ENCODE measurements around the gene WHAMM. TPM values are rescaled to one million over a fixed set of nuclear protein-coding genes. Genes with fewer than 3 reads are reported as not detected.
"Not testable (repeated sequence)": the region's sequence is repeated elsewhere in the genome, so short reads cannot be mapped to it uniquely, and the experiment has no call there.

Gene WHAMM
- total RNA-seq: 1 to 10 TPM; 5.2 to 6.7 TPM

DNA sequence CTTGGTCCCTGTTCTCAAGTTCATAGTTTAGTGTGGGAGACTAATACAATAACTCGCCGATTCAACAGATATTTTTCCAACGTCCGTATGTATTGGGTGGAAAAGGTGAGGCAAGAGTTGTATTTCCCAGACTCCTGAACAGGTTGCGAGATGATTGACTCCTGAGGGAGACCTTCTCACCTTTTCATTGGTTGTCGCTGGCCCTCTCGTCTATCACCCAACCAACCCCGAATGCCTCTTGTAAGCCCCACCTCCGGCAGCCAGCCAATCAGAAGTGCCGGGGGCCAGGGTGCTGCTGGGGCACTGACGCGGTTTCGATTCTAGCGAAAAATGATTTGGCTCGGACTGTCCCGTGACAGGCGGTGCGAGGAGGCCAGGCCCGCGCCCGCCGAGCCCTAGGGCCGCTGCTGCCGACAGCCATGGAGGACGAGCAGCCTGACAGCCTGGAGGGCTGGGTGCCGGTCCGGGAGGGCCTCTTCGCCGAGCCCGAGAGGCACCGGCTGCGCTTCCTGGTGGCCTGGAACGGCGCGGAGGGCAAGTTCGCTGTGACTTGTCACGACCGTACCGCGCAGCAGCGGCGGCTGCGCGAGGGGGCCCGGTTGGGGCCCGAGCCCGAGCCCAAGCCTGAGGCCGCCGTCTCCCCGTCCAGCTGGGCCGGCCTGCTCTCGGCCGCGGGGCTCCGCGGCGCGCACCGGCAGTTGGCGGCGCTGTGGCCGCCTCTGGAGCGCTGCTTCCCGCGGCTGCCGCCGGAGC is at the start of gene WHAMM:
Gene WHAMM, plus strand, starts transcription at position 321 of the 753 bp plus-strand sequence. Its CDS starts 99 bp downstream, at position 420.
- Histone ChIP-seq H3K4me3 (peak within 1 kb of the TSS; percentile 77 to 80), H3K9me3 (no peaks in the 10 kb centered on the region), H3K36me3 (peaks cover 15% of the 10 kb centered on the region), H3K27ac (peak within 1 kb of the TSS; percentile 97 to 98), H3K27me3 (no peaks in the 10 kb centered on the region), H3K4me1 (peaks cover 0 to 37% of the 10 kb centered on the region in 2 donors)
- peak; percentile 100 for DNase-seq (ENCODE audit: low spot score)
- no peak for TF ChIP-seq CTCF (IDR thresholded peaks at IDR 0.05)

- Histone ChIP-seq H3K4me3 (no peak overlapping the region), H3K27me3 (no peaks in the 10 kb centered on the region), H3K36me3 (peaks cover 57% of the 10 kb centered on the region), H3K4me1 (no peaks in the 10 kb centered on the region), H3K27ac (no peak overlapping the region), H3K9me3 (no peaks in the 10 kb centered on the region)
- TF ChIP-seq CTCF (IDR thresholded peaks at IDR 0.05): no peak
- no peak for DNase-seq (ENCODE audit: low spot score)
Observed at GRCh38 chr15:82763361-82764116, 45.9 kb upstream of the WHAMM start.

- TF ChIP-seq CTCF (IDR thresholded peaks at IDR 0.05): no peak
- DNase-seq (ENCODE audit: low spot score): no peak
- Histone ChIP-seq H3K27me3 (no peaks in the 10 kb centered on the region), H3K4me1 (no peaks in the 10 kb centered on the region), H3K27ac (no peak overlapping the region), H3K36me3 (peaks cover 52% of the 10 kb centered on the region), H3K9me3 (no peaks in the 10 kb centered on the region), H3K4me3 (no peak overlapping the region)
Observed at GRCh38 chr15:82764117-82764490, 45.3 kb upstream of the WHAMM start.

GRCh38 chr15:82764740-82765139 is 44.7 kb upstream of the WHAMM start:
- Histone ChIP-seq H3K4me3 (no peak overlapping the region), H3K9me3 (no peaks in the 10 kb centered on the region), H3K27ac (no peak overlapping the region), H3K4me1 (no peaks in the 10 kb centered on the region), H3K36me3 (peaks cover 51% of the 10 kb centered on the region), H3K27me3 (no peaks in the 10 kb centered on the region)
- no peak for TF ChIP-seq CTCF (IDR thresholded peaks at IDR 0.05)
- no peak for DNase-seq (ENCODE audit: low spot score)

GRCh38 chr15:82766201-82766600 is 43.2 kb upstream of the WHAMM start:
- H3K4me1 ChIP-seq; DNase-seq (ENCODE audit: low spot score); H3K27ac ChIP-seq; H3K4me3 ChIP-seq; H3K9me3 ChIP-seq; H3K27me3 ChIP-seq: not testable (repeated sequence)
- peaks cover 44% of the 10 kb centered on the region for H3K36me3 ChIP-seq

GRCh38 chr15:82767163-82767829 is 42.1 kb upstream of the WHAMM start:
- H3K4me1 ChIP-seq: no peaks in the 10 kb centered on the region
- H3K36me3 ChIP-seq: peaks cover 36% of the 10 kb centered on the region

More at GRCh38 chr15:82767163-82767829, 42.1 kb upstream of the WHAMM start:
- H3K9me3 ChIP-seq: no peaks in the 10 kb centered on the region
- no peak overlapping the region for H3K27ac ChIP-seq
- no peak for TF ChIP-seq CTCF (IDR thresholded peaks at IDR 0.05)
- H3K27me3 ChIP-seq: no peaks in the 10 kb centered on the region
- H3K4me3 ChIP-seq: no peak overlapping the region
- DNase-seq (ENCODE audit: low spot score): no peak

Measured in right atrium auricular region (tissue), 2 donors.